Activated CD4-positive, alpha-beta T cell treated with anti-CD3 and anti-CD28 coated beads, Interleukin-2, Interleukin-6, amounts not matched to agents 100 ng/mL and 50 ng/mL, durations not matched to agents 16 hours and 8 hours (primary cell): ENCODE data around the gene FOXA2.

ENCODE experiments used
- DNase-seq: peaks from one replicate; pipeline ENCODE4 v3.0.0-alpha.2; 2020

Gene FOXA2

GRCh38 chr20:22536141-22536828, 48.1 kb downstream of the FOXA2 start:
- DNase-seq: no peak

GRCh38 chr20:22535483-22535882, 48.9 kb downstream of the FOXA2 start:
- DNase-seq: no peak

GRCh38 chr20:22533823-22534751, 50.3 kb downstream of the FOXA2 start:
- DNase-seq: no peak

GRCh38 chr20:22532598-22532997, 51.8 kb downstream of the FOXA2 start:
- no peak for DNase-seq

- no peak for DNase-seq
Measured at GRCh38 chr20:22531756-22532155, 52.6 kb downstream of the FOXA2 start.

GRCh38 chr20:22531056-22531615, 53.2 kb downstream of the FOXA2 start:
- no peak for DNase-seq
